NCI-H345 treated with DMSO at 0.1 percent for 48 hours (cell line): ENCODE measurements around the gene GAS2L1.

Experiments
- DNase-seq: peaks from one replicate; lab custom pipeline; 2025; ENCODE audit not compliant: unreplicated experiment; lab: John Stamatoyannopoulos, UW

GAS2L1 gene

DNA sequence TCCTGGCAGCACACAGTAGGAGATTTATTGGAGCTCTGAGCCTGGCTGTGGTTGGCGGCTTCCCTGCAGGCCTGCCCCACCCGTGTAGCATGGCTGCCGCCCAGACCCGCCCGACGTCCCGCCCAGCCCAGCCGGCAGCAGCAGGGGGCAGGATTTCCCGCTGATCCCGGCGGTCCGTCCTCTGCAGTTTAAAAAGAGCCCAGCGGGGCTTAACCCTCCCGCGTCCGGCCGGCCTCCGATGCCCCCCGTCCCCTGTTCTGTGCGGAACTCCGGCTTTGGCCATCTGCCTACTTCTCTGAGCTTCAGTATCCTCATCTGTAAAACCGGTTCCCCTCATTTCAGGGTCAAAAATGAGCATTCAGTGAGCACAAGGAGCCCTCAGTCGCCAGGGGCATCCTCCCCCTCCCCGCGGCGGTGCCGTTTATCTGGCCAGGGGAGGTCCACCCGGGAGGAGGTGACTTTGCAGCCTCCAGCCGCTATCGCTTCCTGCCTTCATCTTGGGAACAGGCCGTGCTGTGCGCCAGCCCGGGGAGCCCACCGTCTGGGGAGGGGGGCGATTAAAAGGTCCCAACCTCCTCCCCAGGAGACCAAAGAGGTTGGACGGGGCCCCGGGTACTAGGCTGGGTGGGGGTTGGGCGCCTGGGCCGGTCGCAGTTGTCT, at the start of gene GAS2L1:
TSS of gene GAS2L1 (plus strand) at position 476 of the 660 bp plus-strand sequence. CDS start 1,456 bp downstream, outside the sequence.
- DNase-seq: peak; percentile 15

DNA sequence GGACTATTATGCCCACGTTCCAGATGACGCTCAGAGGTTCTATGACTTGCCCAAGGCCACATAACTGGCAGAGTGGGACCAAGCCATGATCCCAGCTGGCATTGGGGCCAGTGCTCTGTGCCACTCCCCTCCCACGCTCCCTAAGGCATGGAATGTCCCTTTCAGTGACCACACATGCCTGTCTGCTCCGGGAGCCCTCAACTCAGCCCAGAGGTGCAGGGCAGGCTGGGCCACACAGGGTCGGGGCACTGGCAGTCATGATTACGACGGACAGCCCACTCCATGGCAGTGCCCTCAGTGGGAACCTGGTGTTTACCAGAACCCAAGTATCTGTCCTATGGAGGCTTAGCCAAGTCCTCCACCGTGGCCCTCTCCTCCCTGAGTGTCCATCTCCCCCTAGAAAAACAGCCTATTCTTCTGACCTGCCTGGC, 48.7 kb upstream of the GAS2L1 start:
- no peak for DNase-seq

DNA sequence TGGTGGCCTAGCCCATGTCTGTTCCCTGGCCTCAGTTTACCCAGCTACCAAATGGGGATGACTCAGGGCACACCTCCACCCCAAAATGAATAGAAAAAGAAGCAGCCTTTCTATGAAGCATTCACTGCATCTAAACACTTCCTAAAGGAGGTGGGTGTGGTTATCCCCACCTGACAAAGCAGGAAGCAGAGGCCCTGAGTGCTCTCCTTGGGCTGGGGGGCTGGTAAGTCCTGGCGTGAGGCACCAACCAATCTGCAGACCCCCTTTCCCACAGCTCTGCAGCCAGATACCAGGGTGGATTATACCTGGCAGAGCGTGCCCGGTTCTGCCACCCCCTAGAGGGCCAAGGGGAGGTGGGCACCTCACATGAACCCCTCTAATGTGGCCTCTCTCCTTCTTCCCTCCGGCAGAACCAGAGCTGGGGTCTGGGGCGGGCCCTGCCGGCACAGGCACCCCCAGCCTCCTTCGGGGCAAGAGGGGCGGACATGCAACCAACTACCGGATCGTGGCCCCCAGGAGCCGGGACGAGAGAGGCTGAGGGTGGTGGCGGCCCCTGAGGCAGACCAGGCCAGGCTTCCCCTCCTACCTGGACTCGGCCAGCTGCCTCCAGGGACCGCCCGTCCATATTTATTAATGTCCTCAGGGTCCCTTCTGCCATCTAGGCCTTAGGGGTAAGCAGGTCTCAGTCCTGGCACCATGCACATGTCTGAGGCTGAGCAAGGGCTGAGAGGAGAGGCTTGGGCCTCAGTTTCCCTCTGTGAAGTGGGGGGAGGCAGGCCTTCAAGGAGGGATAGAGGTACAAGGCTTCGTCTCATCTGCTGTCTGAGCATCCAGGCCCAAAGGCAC, 47.8 kb upstream of the GAS2L1 start:
- DNase-seq: no peak

DNA sequence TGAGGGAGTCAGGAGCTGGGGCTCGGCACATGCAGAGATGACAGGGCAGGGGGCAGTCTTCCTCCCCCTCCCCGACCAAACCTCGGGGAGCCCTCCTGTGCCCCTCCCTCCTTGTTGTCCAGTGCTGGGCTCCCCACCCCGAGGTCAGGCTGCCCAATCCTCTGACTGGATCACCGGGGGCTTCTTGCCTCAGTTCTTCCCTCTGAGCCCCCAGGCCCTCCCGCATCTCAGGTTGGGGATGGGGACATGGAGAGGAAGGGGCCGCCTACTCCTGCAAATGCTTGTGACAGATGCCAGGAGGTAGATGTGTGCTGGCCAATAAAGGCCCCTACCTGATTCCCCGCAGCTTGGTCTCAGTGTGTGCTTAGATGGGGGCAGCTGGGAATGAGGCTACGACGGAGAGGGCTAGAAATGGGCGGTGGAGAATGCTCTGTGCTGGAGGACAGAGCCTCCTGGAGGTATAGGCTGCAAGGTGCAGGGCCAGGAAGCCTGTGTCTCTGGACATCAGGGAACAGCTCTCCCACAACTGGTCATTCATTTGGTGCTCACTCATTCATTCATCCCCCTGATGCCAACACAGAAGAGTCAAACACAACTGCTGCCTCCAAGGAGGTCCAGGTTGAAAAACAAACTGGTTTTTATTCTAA, 47.1 kb upstream of the GAS2L1 start:
- no peak for DNase-seq

GRCh38 chr22:29260031-29260560, 46.4 kb upstream of the GAS2L1 start:
- DNase-seq: no peak

DNA sequence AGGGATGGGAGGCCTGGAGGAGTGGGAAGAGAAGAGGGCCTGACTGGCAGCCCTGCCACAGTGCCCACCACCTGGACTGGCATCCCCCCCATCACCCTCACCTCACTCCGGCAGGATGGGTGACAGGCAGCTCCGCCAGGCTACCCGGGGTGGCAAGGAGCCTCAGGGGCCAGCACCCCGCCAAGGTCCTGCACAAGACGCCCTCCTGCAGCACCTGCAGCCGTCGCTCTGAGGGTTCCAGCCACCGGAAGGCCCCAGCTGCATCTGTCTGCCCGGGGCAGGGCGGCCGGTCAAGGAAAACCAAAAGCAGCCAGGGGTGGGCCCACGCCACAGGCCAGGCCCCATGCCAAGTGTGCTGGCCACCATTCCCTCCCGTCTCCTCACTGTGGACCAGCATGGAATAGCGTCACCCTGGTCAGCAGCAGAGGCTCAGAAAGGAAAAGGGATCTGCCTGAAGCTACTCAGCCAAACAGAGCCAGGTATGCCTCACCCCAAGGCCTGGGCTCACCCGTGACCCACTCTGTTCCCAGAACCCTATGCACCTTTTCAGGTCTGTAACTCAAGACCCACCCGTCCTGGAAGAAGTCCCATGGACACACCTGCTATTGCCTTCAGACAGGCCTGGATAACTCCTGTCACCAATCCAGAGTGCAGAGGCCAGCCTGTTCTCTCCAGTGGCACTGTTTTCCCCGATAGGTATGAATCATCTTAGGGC, 45.7 kb upstream of the GAS2L1 start:
- no peak for DNase-seq

GRCh38 chr22:29263791-29264276, 42.6 kb upstream of the GAS2L1 start:
- DNase-seq: no peak

DNA sequence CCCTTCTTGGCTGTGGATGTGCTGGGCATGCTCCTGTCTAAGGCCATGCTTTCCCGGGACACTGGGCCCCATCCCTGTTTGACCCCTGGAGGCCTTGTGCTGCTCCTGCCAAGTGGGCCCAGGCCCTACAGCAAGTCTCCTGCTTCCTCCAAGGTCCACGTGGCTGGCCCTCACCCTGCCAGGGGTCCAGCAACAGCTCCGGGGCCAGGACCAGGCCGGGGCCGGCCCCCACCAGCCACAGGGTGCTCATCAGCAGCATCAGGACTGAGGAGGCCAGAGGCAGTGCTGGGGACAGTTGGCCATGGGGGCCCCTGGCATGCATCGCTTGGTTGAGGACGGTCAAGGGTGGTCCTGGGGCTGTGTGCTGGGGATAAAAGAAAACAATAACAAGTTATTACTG, 41.1 kb upstream of the GAS2L1 start:
- DNase-seq: no peak

- DNase-seq: no peak
These were observed 40.5 kb upstream of the GAS2L1 start for GRCh38 chr22:29265929-29266328.

GRCh38 chr22:29266564-29267461, 39.6 kb upstream of the GAS2L1 start:
- no peak for DNase-seq

GRCh38 chr22:29267462-29267857, 39.0 kb upstream of the GAS2L1 start:
- no peak for DNase-seq

DNA sequence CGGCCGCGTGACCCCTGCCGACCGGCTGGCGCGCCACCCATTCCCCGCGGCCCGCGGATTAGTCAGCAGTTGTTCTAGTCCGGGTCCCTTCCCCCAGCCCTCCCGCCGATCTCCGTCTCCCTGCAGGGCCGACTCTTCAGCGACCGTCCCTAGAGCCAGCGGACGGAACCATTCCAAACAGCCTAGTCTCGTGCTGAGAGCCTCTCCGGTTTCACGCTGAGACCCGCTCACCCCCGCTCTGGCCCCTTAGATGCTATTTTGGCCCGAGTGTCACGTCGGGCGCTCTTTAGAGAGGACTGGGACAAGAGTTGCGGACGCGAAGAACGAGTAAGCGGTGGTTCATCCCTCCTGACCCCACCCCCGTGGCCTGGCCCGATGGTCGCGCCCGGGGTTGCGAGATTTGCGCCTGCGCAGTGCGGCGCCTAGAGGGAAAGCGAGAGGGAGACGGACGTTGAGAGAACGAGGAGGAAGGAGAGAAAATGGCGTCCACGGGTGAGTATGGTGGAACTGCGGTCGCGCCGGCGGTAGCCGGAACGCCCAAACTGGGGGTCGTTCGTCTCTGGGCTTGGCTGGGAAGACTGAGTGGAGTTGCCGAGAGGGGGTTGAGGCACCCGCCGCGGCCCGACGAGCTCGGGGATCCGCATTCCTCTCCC, 38.5 kb upstream of the GAS2L1 start, which contains the start of the genes EWSR1 and RHBDD3:
TSS of gene EWSR1 (plus strand) at position 411 of the 653 bp plus-strand sequence. CDS start at position 480, 69 bp downstream.
TSS of gene RHBDD3 (minus strand) at position 124 of the 653 bp plus-strand sequence. CDS start 2,355 bp downstream, outside the sequence.
- DNase-seq: peak; percentile 74

DNA sequence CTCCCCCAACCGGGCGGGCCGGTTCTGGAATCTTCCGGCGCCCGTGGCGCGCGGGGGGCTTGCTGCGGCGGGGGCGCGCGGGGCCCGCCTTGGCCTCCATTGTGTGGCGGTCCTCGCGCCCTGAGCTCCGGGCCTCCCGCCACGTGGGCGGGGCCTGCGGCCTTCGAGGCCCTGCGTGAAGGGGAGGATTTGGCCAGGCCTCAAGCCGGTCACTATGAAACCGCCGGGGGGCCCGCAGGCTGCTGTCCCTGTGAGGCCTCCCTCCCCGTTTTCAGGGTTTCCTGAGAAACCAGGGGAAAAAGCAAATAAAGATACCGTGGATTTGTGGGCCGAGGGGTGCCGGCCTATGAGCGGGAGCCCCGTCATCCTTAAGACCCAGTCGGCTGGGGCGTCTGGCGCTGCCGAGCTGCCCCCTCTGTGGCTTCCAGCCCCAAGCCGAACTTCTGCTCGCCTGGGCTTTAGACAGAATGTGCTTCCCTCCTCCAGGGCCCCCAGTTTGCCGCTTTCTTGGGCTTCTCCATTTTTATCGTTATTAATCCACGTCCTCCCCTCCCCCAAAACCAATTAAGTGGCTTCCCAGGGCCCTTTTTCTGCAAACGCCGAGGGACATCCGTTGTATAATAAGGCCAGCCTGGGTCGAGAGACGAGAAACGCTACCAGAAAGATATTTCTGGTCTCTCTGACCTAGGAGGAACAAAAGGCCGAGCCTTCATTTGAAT, 37.8 kb upstream of the GAS2L1 start:
- DNase-seq: no peak

GRCh38 chr22:29269230-29269604, 37.2 kb upstream of the GAS2L1 start:
- DNase-seq: no peak

GRCh38 chr22:29269731-29270474, 36.5 kb upstream of the GAS2L1 start:
- no peak for DNase-seq

- DNase-seq: no peak
These were observed 35.8 kb upstream of the GAS2L1 start for GRCh38 chr22:29270475-29271271.

DNA sequence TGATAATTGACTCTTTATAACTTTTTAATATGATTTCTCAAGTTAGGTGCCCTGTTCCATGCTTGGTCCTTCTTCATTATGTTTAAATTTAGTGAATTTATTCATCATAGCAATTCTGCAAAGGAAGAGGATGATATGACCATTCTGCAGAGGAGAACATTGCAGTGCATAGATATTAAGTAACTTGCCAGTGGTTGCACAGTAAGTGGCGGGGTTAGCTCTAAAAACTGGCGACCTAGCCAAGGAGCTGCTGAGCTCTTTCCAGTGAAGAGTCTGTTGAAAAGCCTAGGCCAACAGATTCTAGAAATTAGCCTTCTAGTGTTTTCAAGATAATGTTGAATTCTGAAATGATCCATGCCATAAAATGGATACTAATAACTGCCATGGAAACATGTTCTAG, 33.8 kb upstream of the GAS2L1 start:
- no peak for DNase-seq
